Trophoblast cell (in vitro differentiated cells and primary cell): ENCODE data around the gene PDGFRB.

Experiments used
- DNase-seq, 2 donors: peaks; one replicate each; pipeline ENCODE4 v3.0.0-alpha.2; 2016
- H2AFZ ChIP-seq: 2 replicates; pipeline ENCODE4 v1.6.1; 2013; ENCODE audit warnings: low read length, moderate library complexity, mild to moderate bottlenecking; ENCODE audit not compliant: insufficient read depth, poor library complexity
- H2AK5ac ChIP-seq: 2 replicates; pipeline ENCODE4 v1.6.1; 2013; ENCODE audit warnings: mild to moderate bottlenecking, low read length
- H2BK120ac ChIP-seq: 2 replicates; pipeline ENCODE4 v1.6.1; 2013; ENCODE audit warnings: low read length, mild to moderate bottlenecking, moderate library complexity; ENCODE audit not compliant: insufficient read depth, poor library complexity
- H2BK12ac ChIP-seq: 2 replicates; pipeline ENCODE4 v1.6.1; 2013; ENCODE audit warnings: mild to moderate bottlenecking, low read length, moderate library complexity
- H2BK5ac ChIP-seq: 2 replicates; pipeline ENCODE4 v1.6.1; 2013; ENCODE audit warnings: low read length, low read depth, moderate library complexity, mild to moderate bottlenecking; ENCODE audit not compliant: poor library complexity
- H3K14ac ChIP-seq: 2 replicates; pipeline ENCODE4 v1.6.1; 2013; ENCODE audit warnings: mild to moderate bottlenecking, low read length
- H3K18ac ChIP-seq: 2 replicates; pipeline ENCODE4 v1.6.1; 2013; ENCODE audit warnings: mild to moderate bottlenecking, low read length
- H3K23ac ChIP-seq: 2 replicates; pipeline ENCODE4 v1.6.1; 2013; ENCODE audit warnings: low read length
- H3K27ac ChIP-seq: 2 replicates; pipeline ENCODE4 v1.5.1; 2013; ENCODE audit warnings: low read depth, mild to moderate bottlenecking, inconsistent platforms, low read length, moderate library complexity
- H3K27me3 ChIP-seq: 2 replicates; pipeline ENCODE4 v1.6.1; 2013; ENCODE audit warnings: inconsistent platforms, mild to moderate bottlenecking, low read length, moderate library complexity; ENCODE audit not compliant: insufficient read depth
- H3K36me3 ChIP-seq, 2 experiments: 1 replicate in 1 of 2; 2 replicates in 1 of 2; pipeline ENCODE4 v1.6.1; 2013; ENCODE audit warnings: low read length in 2 of 2, mild to moderate bottlenecking in 2 of 2, moderate library complexity in 1 of 2; ENCODE audit not compliant: insufficient read depth in 2 of 2, control insufficient read depth in 1 of 2
- H3K4ac ChIP-seq: 2 replicates; pipeline ENCODE4 v1.6.1; 2013; ENCODE audit warnings: low read depth, mild to moderate bottlenecking, low read length, moderate library complexity
- H3K4me1 ChIP-seq, 2 experiments: 1 replicate in 1 of 2; 2 replicates in 1 of 2; pipeline ENCODE4 v1.6.1; 2013; ENCODE audit warnings: low read length in 2 of 2, mild to moderate bottlenecking in 2 of 2, moderate library complexity in 1 of 2; ENCODE audit not compliant: insufficient read depth in 2 of 2, control insufficient read depth in 1 of 2
- H3K4me2 ChIP-seq: 2 replicates; pipeline ENCODE4 v1.6.1; 2013; ENCODE audit warnings: inconsistent platforms, mild to moderate bottlenecking, low read length, moderate library complexity
- H3K4me3 ChIP-seq: 2 replicates; pipeline ENCODE4 v1.5.1; 2013; ENCODE audit warnings: mild to moderate bottlenecking, low read depth, low read length, inconsistent platforms
- H3K79me1 ChIP-seq: one replicate; pipeline ENCODE4 v1.6.1; 2013; ENCODE audit warnings: low read length
- H3K79me2 ChIP-seq: 2 replicates; pipeline ENCODE4 v1.6.1; 2013; ENCODE audit warnings: low read length, mild to moderate bottlenecking; ENCODE audit not compliant: control insufficient read depth, insufficient read depth, poor library complexity
- H3K9ac ChIP-seq: 2 replicates; pipeline ENCODE4 v1.6.1; 2013; ENCODE audit warnings: mild to moderate bottlenecking, low read length
- H3K9me3 ChIP-seq: 2 replicates; pipeline ENCODE4 v1.6.1; 2013; ENCODE audit warnings: low read depth, mild to moderate bottlenecking, control low read depth, inconsistent platforms, low read length; ENCODE audit not compliant: insufficient read depth
- H4K12ac ChIP-seq: 2 replicates; pipeline ENCODE4 v1.6.1; 2013; ENCODE audit warnings: low read depth, mild to moderate bottlenecking, low read length, moderate library complexity
- H4K8ac ChIP-seq: 2 replicates; pipeline ENCODE4 v1.6.1; 2013; ENCODE audit warnings: low read depth, mild to moderate bottlenecking, low read length, moderate library complexity
- H4K91ac ChIP-seq: one replicate; pipeline ENCODE4 v1.6.1; 2013; ENCODE audit warnings: low read depth, mild to moderate bottlenecking, low read length, moderate library complexity
- WGBS: extraction: QIAGEN DNeasy Blood & Tissue Kit; methylation state at CpG from one replicate; pipeline ENCODE4 v1.1.7; 2013; ENCODE audit warnings: missing lambda C conversion rate; ENCODE audit not compliant: insufficient read length, insufficient coverage; ENCODE audit errors: extremely low coverage; 5-methylcytosine and 5-hydroxymethylcytosine counted together

PDGFRB gene

GRCh38 chr5:150118561-150119229 is 37.0 kb downstream of the PDGFRB start:
- Histone ChIP-seq H3K79me2 (peaks cover 2% of the 10 kb centered on the region), H3K27me3 (no peaks in the 10 kb centered on the region), H4K12ac (no peak overlapping the region), H2AFZ (no peak overlapping the region), H3K4me1 (peaks cover 28 to 36% of the 10 kb centered on the region in 2 experiments), H3K14ac (no peak overlapping the region), H3K18ac (no peak overlapping the region), H3K4me3 (no peak overlapping the region), H3K9me3 (peaks cover 5% of the 10 kb centered on the region), H2AK5ac (no peak overlapping the region), H3K9ac (no peak overlapping the region), H2BK12ac (no peak overlapping the region), H3K36me3 (peaks cover 72 to 79% of the 10 kb centered on the region in 2 experiments), H3K4me2 (no peak overlapping the region), H2BK5ac (no peak overlapping the region), H3K4ac (no peak overlapping the region), H3K79me1 (peaks cover 22% of the 10 kb centered on the region), H3K23ac (no peak overlapping the region), H4K91ac (peak overlapping the region; percentile 3), H4K8ac (no peak overlapping the region), H2BK120ac (no peak overlapping the region), H3K27ac (no peak overlapping the region)
- no peak for DNase-seq
- no CpG with 5 or more reads among the region's 11 CpGs for WGBS

DNA sequence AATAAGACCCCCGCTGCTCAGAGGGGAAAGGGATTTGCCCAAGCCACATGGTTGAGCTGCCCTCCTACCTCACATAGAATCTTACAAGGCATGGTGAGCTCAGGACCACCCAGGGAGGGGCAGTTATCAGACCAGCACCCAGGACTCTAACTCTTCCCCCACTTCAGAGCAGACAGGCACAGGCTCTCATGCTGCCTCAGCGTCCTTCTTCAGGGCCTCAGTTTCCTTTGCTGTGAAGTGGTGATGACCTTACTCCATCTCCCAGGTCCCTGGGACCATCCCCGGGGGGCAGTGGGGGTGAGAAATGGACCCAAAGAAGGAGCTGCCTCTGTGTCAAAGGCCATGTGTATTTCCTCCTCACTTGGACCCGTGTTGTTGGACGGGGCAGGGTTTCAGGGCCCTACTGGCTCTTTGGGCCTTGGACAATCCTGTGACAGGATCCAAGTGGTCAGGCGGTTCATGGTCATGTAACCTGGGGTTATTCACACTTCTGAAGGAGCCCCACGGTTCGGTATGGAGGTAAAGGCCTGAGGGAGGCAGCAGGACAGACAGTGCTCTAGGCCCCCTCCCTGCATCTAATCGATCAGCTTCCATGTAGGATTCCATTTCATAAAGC is 37.6 kb downstream of the PDGFRB start:
- H3K9ac ChIP-seq, result no peak overlapping the region
- DNase-seq, result no peak
- H2BK12ac ChIP-seq, result no peak overlapping the region
- no peak overlapping the region for H3K4me3 ChIP-seq
- no peak overlapping the region for H2AFZ ChIP-seq
- no peak overlapping the region for H2BK5ac ChIP-seq
- peak overlapping the region; percentile 2 for H2BK120ac ChIP-seq
- H3K4ac ChIP-seq, result no peak overlapping the region
- H3K27me3 ChIP-seq, result no peaks in the 10 kb centered on the region
- H4K91ac ChIP-seq, result peak overlapping the region; percentile 64
- H3K79me1 ChIP-seq, result peaks cover 28% of the 10 kb centered on the region
- no CpG with 5 or more reads among the region's 9 CpGs for WGBS
- peaks cover 32 to 41% of the 10 kb centered on the region in 2 experiments for H3K4me1 ChIP-seq
- H3K9me3 ChIP-seq, result peaks cover 5% of the 10 kb centered on the region
- no peak overlapping the region for H2AK5ac ChIP-seq
- no peak overlapping the region for H3K4me2 ChIP-seq
- H3K36me3 ChIP-seq, result peaks cover 70 to 76% of the 10 kb centered on the region in 2 experiments
- H4K12ac ChIP-seq, result no peak overlapping the region
- H3K79me2 ChIP-seq, result peaks cover 5% of the 10 kb centered on the region
- H3K18ac ChIP-seq, result no peak overlapping the region
- H3K14ac ChIP-seq, result peak overlapping the region; percentile 0
- no peak overlapping the region for H3K27ac ChIP-seq
- no peak overlapping the region for H3K23ac ChIP-seq
- no peak overlapping the region for H4K8ac ChIP-seq

GRCh38 chr5:150116667-150117400 is 38.8 kb downstream of the PDGFRB start:
- H3K9ac ChIP-seq, result no peak overlapping the region
- H2BK120ac ChIP-seq, result peak overlapping the region; percentile 77
- H3K27me3 ChIP-seq, result no peaks in the 10 kb centered on the region
- H2AFZ ChIP-seq, result no peak overlapping the region
- WGBS, result no CpG with 5 or more reads among the region's 10 CpGs
- peak overlapping the region; percentile 72 for H2AK5ac ChIP-seq
- H3K27ac ChIP-seq, result peak overlapping the region; percentile 76
- no peak overlapping the region for H4K12ac ChIP-seq
- peak overlapping the region; percentile 83 for H2BK5ac ChIP-seq
- H4K91ac ChIP-seq, result peak overlapping the region; percentile 88
- peaks cover 39 to 45% of the 10 kb centered on the region in 2 experiments for H3K4me1 ChIP-seq
- H3K14ac ChIP-seq, result peak overlapping the region; percentile 68
- H3K36me3 ChIP-seq, result peaks cover 60 to 65% of the 10 kb centered on the region in 2 experiments
- H2BK12ac ChIP-seq, result peak overlapping the region; percentile 78
- peaks cover 5% of the 10 kb centered on the region for H3K9me3 ChIP-seq
- peaks cover 7% of the 10 kb centered on the region for H3K79me2 ChIP-seq
- H3K4ac ChIP-seq, result peak overlapping the region; percentile 23
- peak overlapping the region; percentile 63 for H4K8ac ChIP-seq
- H3K23ac ChIP-seq, result no peak overlapping the region
- peaks cover 38% of the 10 kb centered on the region for H3K79me1 ChIP-seq
- peak overlapping the region; percentile 26 for H3K18ac ChIP-seq
- peak; percentile 60 to 67 for DNase-seq
- no peak overlapping the region for H3K4me2 ChIP-seq
- no peak overlapping the region for H3K4me3 ChIP-seq

DNA sequence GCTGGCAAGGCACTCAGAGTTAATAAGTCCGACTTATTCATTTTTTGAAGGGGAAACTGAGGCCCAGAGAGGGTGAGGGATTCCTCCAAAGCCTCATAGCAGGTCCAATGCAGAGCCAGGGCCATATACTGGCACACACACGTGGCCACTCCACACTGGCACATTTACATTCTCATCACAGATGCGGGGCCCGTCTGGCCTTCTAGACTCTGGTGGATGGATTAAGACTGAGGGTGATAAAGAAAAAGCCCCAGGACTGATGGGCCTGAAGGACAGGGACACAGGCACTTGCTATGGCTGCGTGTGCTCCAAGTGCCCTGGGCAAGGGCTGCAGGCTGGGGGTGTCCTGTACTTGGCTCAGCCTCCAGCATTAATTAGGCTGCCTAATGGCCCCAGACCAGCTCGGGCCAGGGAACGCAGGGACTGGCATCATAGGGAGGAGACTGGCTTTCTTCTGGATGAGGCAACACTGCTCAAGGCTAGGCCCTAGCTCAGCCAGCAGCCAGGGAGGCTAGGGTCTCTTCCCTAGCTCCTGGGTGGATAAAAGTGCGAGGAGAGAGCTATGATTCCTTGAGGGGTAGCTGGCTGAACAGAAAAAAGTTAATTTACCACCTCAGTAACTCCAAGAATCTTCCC is 40.8 kb downstream of the PDGFRB start:
- Histone ChIP-seq H2BK12ac (peak overlapping the region; percentile 86), H3K36me3 (peaks cover 42 to 45% of the 10 kb centered on the region in 2 experiments), H3K18ac (peak overlapping the region; percentile 72), H2AK5ac (peak overlapping the region; percentile 75), H2BK120ac (peak overlapping the region; percentile 45), H3K23ac (no peak overlapping the region), H3K79me2 (peaks cover 9% of the 10 kb centered on the region), H3K4me3 (no peak overlapping the region), H4K12ac (no peak overlapping the region), H3K14ac (peak overlapping the region; percentile 67), H3K4me2 (no peak overlapping the region), H3K4me1 (peaks cover 46 to 52% of the 10 kb centered on the region in 2 experiments), H2BK5ac (peak overlapping the region; percentile 22), H3K27me3 (no peaks in the 10 kb centered on the region), H4K91ac (peak overlapping the region; percentile 89), H3K9me3 (peaks cover 3% of the 10 kb centered on the region), H3K27ac (peak overlapping the region; percentile 19), H3K4ac (peak overlapping the region; percentile 45), H3K9ac (no peak overlapping the region), H3K79me1 (peaks cover 46% of the 10 kb centered on the region), H4K8ac (peak overlapping the region; percentile 27), H2AFZ (no peak overlapping the region)
- no CpG with 5 or more reads among the region's 8 CpGs for WGBS
- no peak for DNase-seq
